SU-DHL-6 (cell line): ENCODE data around the gene MYCBPAP.

Experiments
- CTCF ChIP-seq: fragments of 200-600 bp; sonication (generic); IDR thresholded peaks from one replicate; pipeline ENCODE4 v1.5.1; 2017; ENCODE audit warnings: antibody characterized with exemption, mild to moderate bottlenecking, low read length, moderate library complexity; ENCODE audit not compliant: insufficient read depth, poor library complexity, severe bottlenecking
- EZH2phosphoT487 ChIP-seq: fragments of 200-600 bp; sonication (generic), shearing (Covaris generic); conservative IDR thresholded peaks from 2 replicates; pipeline ENCODE4 v1.6.1; 2018; ENCODE audit warnings: mild to moderate bottlenecking, antibody characterized with exemption, low read length, moderate library complexity, mixed read lengths

- TF ChIP-seq EZH2phosphoT487 (no peak), CTCF (no peak)
These were observed 60.4 kb downstream of the MYCBPAP start for GRCh38 chr17:50568659-50569058.
